Keratinocyte (primary cell): ENCODE measurements around the gene ASCL2. TPM values are rescaled to one million over a fixed set of nuclear protein-coding genes. Genes with fewer than 3 reads are reported as not detected.

ENCODE experiments used
- DNase-seq: peaks from one replicate; pipeline ENCODE4 v3.0.0-alpha.2; 2011; ENCODE audit warnings: low read depth, missing footprints, low spot score
- FAIRE-seq: peaks from 2 replicates; lab custom pipeline; 2011; peaks lifted over from hg19 to GRCh38; lab: Jason Lieb, UNC
- H2AFZ ChIP-seq: 2 replicates; pipeline ENCODE4 v1.6.0; 2012; ENCODE audit warnings: low read length, control low read depth, inconsistent platforms; ENCODE audit not compliant: control insufficient read depth
- H3K27ac ChIP-seq: 2 replicates; pipeline ENCODE4 v1.5.1; 2011; ENCODE audit warnings: low read length; ENCODE audit not compliant: control insufficient read depth, insufficient read depth
- H3K27me3 ChIP-seq: 3 replicates; pipeline ENCODE4 v1.6.0; 2011; ENCODE audit warnings: low read length; ENCODE audit not compliant: control insufficient read depth, insufficient read depth; ENCODE audit errors: extremely low read depth
- H3K36me3 ChIP-seq, 2 experiments: 2 replicates in 1 of 2; 3 replicates in 1 of 2; pipeline ENCODE4 v1.5.1; 2011; ENCODE audit warnings: low read length in 2 of 2, mild to moderate bottlenecking in 1 of 2; ENCODE audit not compliant: control insufficient read depth in 2 of 2, insufficient read depth in 2 of 2; ENCODE audit errors: extremely low read depth in 1 of 2
- H3K4me1 ChIP-seq: 3 replicates; pipeline ENCODE4 v1.5.1; 2011; ENCODE audit warnings: low read length; ENCODE audit not compliant: control insufficient read depth, insufficient read depth; ENCODE audit errors: extremely low read depth
- H3K4me2 ChIP-seq: 3 replicates; pipeline ENCODE4 v1.6.0; 2011; ENCODE audit warnings: low read depth, low read length; ENCODE audit not compliant: control insufficient read depth, insufficient read depth; ENCODE audit errors: extremely low read depth
- H3K4me3 ChIP-seq, 3 experiments: fragments of 200-600 bp in 1 of 3; sonication (generic) in 1 of 3; 2 replicates in 2 of 3; 3 replicates in 1 of 3; pipeline ENCODE4 v1.5.1; 2011 to 2016; ENCODE audit warnings: low read length in 3 of 3, mild to moderate bottlenecking in 3 of 3, control low read depth in 2 of 3, inconsistent platforms in 1 of 3, low read depth in 1 of 3, mixed read lengths in 1 of 3, mixed run types in 1 of 3, moderate library complexity in 1 of 3; ENCODE audit not compliant: control insufficient read depth in 2 of 3, insufficient read depth in 2 of 3; ENCODE audit errors: extremely low read depth in 1 of 3
- H3K79me2 ChIP-seq: 2 replicates; pipeline ENCODE4 v1.6.0; 2012; ENCODE audit warnings: low read length; ENCODE audit not compliant: control insufficient read depth, insufficient read depth
- H3K9ac ChIP-seq: 3 replicates; pipeline ENCODE4 v1.6.0; 2011; ENCODE audit warnings: low read length; ENCODE audit not compliant: control insufficient read depth, insufficient read depth; ENCODE audit errors: extremely low read depth
- H3K9me1 ChIP-seq: 3 replicates; pipeline ENCODE4 v1.6.0; 2011; ENCODE audit warnings: low read length; ENCODE audit not compliant: control insufficient read depth, insufficient read depth; ENCODE audit errors: extremely low read depth
- H3K9me3 ChIP-seq: 2 replicates; pipeline ENCODE4 v1.5.1; 2012; ENCODE audit warnings: low read depth, low read length; ENCODE audit not compliant: control insufficient read depth
- H4K20me1 ChIP-seq: 3 replicates; pipeline ENCODE4 v1.6.0; 2011; ENCODE audit warnings: low read length; ENCODE audit not compliant: control insufficient read depth, insufficient read depth; ENCODE audit errors: extremely low read depth
- EZH2 ChIP-seq: IDR thresholded peaks from one replicate; pipeline ENCODE4 v1.6.1; 2012; ENCODE audit warnings: inconsistent platforms, mild to moderate bottlenecking, low read length, moderate library complexity
- dilution Hi-C: fragments of 300-500 bp; cut with MboI; formaldehyde crosslinking; loops from one replicate; pipeline ENCODE4 v1.7.0; 2020; ENCODE audit warnings: low sequenced_read_pairs; ENCODE audit not compliant: extremely low pct_ligation_motif_present
- polyA plus RNA-seq, 5 experiments: library from polyadenylated mRNA; depleted of rRNA in 3 of 5; stranded (reverse) in 3 of 5; stranded (forward) in 1 of 5; unstranded in 1 of 5; fragments of >200 nt; gene quantifications; 1 replicate in 1 of 5; 2 replicates in 3 of 5; 3 replicates in 1 of 5; pipeline versions ENCODE4 v1.2.1 to v1.2.3, GENCODE V29; 2011 to 2012; ENCODE audit warnings: missing spikeins in 2 of 5, low read depth in 1 of 5, low replicate concordance in 1 of 5
- TF ChIP-seq, protein P1 (sequence below), 3 experiments: IDR thresholded peaks in 1 of 3; conservative IDR thresholded peaks in 1 of 3; optimal IDR thresholded peaks in 1 of 3; 2 replicates in 2 of 3; 3 replicates in 1 of 3; pipeline versions ENCODE3 to v1.5.1; 2011; ENCODE audit warnings: low read length in 3 of 3, mild to moderate bottlenecking in 3 of 3, moderate library complexity in 2 of 3, control low read depth in 1 of 3, inconsistent platforms in 1 of 3; ENCODE audit not compliant: insufficient read depth in 2 of 3; ENCODE audit errors: extremely low read depth in 1 of 3

ASCL2 gene
- polyA plus RNA-seq, 1 donor (not counting 4 experiments of a cell fraction or from before 2014, with no cell fraction given), result 0.26 TPM

DNA sequence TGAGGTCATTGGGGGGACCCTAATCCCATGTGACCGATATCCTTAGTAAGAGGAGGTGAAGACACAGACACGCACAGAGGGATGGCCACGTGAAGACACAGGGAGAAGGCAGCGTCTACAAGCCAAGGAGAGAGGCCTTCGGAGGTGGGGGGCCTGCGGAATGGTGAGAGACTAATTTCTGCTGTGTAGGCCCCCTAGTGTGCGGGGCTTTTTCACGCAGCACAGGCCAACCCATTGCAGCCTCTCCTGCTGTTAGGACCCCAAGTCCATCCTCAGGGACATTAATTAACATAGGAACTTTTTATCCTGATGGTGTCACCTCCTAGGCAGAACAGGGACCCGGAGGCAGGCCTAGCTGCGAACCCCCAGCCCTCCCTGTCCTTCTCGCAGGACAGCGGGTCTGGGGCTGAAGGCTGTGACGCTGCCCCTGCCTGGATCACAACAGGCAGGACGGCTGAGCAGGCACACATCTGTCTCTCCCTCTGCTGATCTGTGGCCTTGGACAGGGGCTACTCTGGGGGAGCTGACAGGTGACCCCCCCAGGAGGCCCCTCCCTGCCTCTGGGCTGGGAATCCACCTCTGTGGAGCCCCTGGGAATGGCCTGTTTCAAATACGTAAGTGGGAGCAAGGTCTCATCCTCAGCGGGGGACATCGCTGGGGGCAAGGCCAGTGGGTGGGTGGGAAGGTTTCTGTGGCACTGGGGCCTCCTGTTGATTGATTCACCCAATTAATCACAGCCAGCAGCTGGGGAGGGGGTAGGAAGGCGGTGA, 7.9 kb downstream of the ASCL2 start:
- Histone ChIP-seq H4K20me1 (no peaks in the 10 kb centered on the region), H3K79me2 (no peaks in the 10 kb centered on the region), H3K27me3 (peaks cover 37% of the 10 kb centered on the region), H3K4me3 (no peak overlapping the region), H3K36me3 (no peaks in the 10 kb centered on the region), H3K4me2 (no peak overlapping the region), H3K4me1 (peaks cover under 1% of the 10 kb centered on the region), H3K9ac (no peak overlapping the region), H3K9me3 (no peaks in the 10 kb centered on the region), H3K9me1 (no peaks in the 10 kb centered on the region), H2AFZ (no peak overlapping the region), H3K27ac (no peak overlapping the region)
- no peak for TF ChIP-seq EZH2
- TF ChIP-seq, protein P1, sequence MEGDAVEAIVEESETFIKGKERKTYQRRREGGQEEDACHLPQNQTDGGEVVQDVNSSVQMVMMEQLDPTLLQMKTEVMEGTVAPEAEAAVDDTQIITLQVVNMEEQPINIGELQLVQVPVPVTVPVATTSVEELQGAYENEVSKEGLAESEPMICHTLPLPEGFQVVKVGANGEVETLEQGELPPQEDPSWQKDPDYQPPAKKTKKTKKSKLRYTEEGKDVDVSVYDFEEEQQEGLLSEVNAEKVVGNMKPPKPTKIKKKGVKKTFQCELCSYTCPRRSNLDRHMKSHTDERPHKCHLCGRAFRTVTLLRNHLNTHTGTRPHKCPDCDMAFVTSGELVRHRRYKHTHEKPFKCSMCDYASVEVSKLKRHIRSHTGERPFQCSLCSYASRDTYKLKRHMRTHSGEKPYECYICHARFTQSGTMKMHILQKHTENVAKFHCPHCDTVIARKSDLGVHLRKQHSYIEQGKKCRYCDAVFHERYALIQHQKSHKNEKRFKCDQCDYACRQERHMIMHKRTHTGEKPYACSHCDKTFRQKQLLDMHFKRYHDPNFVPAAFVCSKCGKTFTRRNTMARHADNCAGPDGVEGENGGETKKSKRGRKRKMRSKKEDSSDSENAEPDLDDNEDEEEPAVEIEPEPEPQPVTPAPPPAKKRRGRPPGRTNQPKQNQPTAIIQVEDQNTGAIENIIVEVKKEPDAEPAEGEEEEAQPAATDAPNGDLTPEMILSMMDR (optimal IDR thresholded peaks at IDR 0.05 in 1 of 3, IDR thresholded peaks at IDR 0.05 in 1 of 3, conservative IDR thresholded peaks at IDR 0.05 in 1 of 3; ENCODE audit: extremely low read depth in 1 of 3, insufficient read depth in 2 of 3, low read length in 3 of 3), result no peak
- dilution Hi-C loops, result no loop called here
- DNase-seq, result no peak
- FAIRE-seq, result no peak

DNA sequence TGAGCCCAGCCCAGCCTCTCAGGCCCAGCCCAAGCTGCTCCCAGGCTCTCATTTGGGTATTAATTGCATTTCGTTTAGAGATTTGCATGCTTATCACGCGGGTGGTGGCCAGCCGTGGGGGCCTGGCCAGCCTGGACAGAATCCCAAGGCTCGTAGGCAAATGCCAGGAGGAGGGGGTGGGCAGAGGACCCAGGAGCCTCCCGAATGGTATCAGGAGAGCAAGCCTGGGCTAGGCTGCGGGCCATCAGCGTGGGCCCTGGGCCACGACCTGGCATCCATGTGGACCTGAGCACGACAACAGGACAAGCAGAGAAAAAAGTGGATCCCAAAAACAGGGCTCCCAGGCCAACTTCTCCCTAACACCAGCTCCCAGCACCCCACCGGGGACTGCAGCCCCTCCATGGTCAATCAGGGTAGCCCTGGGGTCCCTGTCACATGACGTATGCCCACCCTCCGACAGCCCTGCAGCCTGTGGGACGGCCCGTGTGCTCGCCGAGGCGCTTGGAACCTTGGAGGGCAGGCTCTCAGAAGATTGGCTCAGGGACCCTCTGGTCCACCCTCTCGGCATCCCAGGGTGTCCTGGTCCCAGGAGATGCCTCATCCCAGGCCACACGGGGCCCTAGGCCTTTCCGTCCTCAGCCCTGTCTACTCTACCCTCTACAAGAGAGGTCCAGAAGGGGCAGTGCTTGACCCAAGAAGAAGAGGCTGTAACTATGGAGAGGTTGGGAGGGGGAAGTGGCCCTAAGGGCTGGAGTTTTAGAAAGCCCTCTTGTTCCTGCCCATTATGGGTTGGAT, 8.8 kb downstream of the ASCL2 start:
- FAIRE-seq (no peak), DNase-seq (no peak)
- H3K4me1 ChIP-seq, result peaks cover 9% of the 10 kb centered on the region
- no peaks in the 10 kb centered on the region for H3K9me3 ChIP-seq
- dilution Hi-C loops, result no loop called here
- no peak overlapping the region for H3K4me3 ChIP-seq
- no peaks in the 10 kb centered on the region for H3K9me1 ChIP-seq
- no peak overlapping the region for H3K27ac ChIP-seq
- peaks cover 37% of the 10 kb centered on the region for H3K27me3 ChIP-seq
- H4K20me1 ChIP-seq, result no peaks in the 10 kb centered on the region
- H3K79me2 ChIP-seq, result no peaks in the 10 kb centered on the region
- H2AFZ ChIP-seq, result no peak overlapping the region
- TF ChIP-seq, protein P1 (optimal IDR thresholded peaks at IDR 0.05 in 1 of 3, IDR thresholded peaks at IDR 0.05 in 1 of 3, conservative IDR thresholded peaks at IDR 0.05 in 1 of 3; ENCODE audit: extremely low read depth in 1 of 3, insufficient read depth in 2 of 3, low read length in 3 of 3), result no peak
- no peak for TF ChIP-seq EZH2
- H3K9ac ChIP-seq, result no peak overlapping the region
- H3K36me3 ChIP-seq, result no peaks in the 10 kb centered on the region
- H3K4me2 ChIP-seq, result no peak overlapping the region
